SU-DHL-6 (cell line): ENCODE measurements around the gene UBE2F.

Source experiments
- CTCF ChIP-seq: fragments of 200-600 bp; sonication (generic); IDR thresholded peaks from one replicate; pipeline ENCODE4 v1.5.1; 2017; ENCODE audit warnings: antibody characterized with exemption, mild to moderate bottlenecking, low read length, moderate library complexity; ENCODE audit not compliant: insufficient read depth, poor library complexity, severe bottlenecking
- EZH2phosphoT487 ChIP-seq: fragments of 200-600 bp; sonication (generic), shearing (Covaris generic); conservative IDR thresholded peaks from 2 replicates; pipeline ENCODE4 v1.6.1; 2018; ENCODE audit warnings: mild to moderate bottlenecking, antibody characterized with exemption, low read length, moderate library complexity, mixed read lengths

- TF ChIP-seq CTCF: no peak
- no peak for TF ChIP-seq EZH2phosphoT487
These were observed 93.3 kb downstream of the UBE2F start for GRCh38 chr2:238060096-238060541.
